GM21528 (cell line): Measurements from ENCODE around the gene CCSER2.
"Not testable (repeated sequence)": the region's sequence is repeated elsewhere in the genome, so short reads cannot be mapped to it uniquely, and the experiment has no call there.

Source experiments
- ATAC-seq: cut with Tn5 transposase; IDR thresholded peaks from one replicate; pipeline ENCODE4 v1.9.1; 2021; ENCODE audit warnings: mild to moderate bottlenecking, moderate library complexity; ENCODE audit not compliant: unreplicated experiment, low FRiP score

CCSER2 gene, protein sequence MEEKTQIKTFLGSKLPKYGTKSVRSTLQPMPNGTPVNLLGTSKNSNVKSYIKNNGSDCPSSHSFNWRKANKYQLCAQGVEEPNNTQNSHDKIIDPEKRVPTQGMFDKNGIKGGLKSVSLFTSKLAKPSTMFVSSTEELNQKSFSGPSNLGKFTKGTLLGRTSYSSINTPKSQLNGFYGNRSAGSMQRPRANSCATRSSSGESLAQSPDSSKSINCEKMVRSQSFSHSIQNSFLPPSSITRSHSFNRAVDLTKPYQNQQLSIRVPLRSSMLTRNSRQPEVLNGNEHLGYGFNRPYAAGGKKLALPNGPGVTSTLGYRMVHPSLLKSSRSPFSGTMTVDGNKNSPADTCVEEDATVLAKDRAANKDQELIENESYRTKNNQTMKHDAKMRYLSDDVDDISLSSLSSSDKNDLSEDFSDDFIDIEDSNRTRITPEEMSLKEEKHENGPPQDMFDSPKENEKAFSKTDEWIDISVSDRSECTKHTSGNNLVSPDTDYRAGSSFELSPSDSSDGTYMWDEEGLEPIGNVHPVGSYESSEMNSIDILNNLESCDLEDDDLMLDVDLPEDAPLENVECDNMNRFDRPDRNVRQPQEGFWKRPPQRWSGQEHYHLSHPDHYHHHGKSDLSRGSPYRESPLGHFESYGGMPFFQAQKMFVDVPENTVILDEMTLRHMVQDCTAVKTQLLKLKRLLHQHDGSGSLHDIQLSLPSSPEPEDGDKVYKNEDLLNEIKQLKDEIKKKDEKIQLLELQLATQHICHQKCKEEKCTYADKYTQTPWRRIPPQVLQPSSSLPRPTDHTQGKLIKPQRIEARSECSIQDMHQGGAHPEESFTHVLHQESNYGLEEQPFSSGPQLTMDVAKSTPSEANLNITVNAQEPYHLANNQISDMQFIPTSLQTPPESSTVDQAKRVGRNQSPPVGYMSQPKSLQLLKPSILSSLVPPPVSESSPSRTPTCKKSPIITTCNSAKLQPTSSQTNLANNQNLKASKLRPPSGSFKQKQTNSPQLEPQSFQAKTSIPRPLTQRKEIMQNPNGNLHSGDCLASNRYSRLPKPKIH

DNA sequence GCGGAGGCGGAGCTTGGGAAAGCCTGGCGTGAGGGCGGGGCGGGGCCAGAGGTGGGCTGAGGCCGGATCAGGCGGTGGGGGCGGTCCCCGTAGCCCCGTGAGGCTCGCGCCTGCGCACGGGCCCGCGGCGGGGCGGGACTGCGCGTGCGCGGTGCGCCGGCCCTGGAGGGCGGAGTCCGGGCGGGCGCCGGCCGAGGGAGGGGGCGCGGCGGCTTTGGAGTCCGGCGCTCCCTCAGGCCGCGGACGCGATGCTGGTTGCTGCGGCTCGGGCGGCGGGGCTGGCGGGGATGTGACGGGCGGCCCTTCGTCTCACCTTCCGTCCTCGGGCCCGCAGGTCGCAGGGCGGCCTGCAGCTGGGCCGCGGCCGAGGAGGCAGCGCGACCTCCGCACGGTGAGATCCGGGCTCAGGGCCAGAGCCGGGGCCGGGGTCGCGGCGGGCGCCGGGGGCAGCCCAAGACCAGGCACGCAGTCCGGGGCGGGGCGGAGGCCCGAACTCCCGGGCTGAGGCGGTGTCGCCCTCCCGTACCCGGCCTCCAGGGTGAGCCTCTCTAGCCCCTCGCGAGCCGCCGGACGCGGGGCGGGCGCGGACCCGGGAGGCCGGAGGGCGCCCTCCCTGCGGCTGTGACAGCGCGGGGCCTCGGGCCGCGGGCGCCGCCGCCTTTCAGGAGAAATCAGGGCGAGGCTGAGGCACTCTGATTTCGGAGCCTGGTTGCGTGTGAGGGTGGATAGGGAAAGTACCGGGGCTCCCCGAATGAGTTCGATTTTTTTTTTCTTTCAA lies at the start of gene CCSER2:
CCSER2 (plus strand) TSS at position 172 of the 778 bp plus-strand sequence. CDS start 42,464 bp downstream, outside the sequence.
- ATAC-seq: peak; percentile 78

GRCh38 chr10:84279876-84280475 lies 48.4 kb upstream of the CCSER2 start:
- not testable (repeated sequence) for ATAC-seq

DNA sequence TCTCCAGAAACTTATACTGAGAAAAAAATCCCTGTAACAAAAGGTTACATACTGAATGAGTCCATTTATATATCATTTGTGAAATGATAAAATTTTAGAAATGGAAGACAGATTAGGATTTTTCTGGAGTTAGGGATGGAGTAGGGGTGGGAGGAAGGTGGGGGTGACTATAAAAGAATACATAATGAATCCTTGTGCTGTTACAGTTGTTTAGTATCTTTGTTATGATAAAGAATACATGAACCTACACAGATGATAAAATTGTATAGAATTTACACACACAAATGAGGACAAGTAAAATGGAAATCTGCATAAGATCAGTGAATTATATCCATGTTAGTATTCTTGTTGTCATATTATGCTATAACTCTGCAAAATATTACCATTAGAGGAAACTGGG lies 41.7 kb upstream of the CCSER2 start:
- no peak for ATAC-seq

- ATAC-seq: no peak
Observed at GRCh38 chr10:84288151-84288550, 40.2 kb upstream of the CCSER2 start.

DNA sequence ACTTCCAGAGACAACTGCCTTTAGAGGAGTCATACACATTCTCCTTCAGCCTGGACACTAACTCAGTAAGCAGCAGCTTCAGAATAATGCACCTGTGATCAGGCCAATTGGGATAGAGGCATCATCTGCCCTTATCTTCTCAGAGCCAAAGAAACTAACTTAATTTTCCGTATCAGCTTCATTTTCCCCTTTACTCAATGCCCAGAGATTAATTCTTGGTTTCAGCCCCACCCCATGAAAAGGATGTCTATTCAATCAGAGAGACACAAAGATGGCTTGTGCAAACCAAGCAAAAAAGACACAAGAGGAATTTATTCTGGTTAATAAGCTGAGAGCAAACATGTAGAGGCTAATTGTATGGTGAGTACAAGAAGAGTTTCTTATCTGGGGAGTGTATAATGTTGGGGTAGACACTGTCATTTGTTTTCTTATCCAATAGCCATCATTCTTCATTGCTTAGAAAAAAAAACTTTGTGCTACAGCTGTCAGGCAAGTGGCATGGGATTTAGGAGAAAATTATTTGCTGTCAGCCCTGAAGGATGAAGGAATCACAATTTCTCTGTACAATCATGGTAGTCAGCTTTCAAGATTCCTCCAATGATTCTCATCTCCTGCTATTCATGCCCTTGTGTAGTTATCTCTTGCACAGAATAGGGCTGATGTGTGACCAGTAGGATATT lies 38.7 kb upstream of the CCSER2 start:
- no peak for ATAC-seq

DNA sequence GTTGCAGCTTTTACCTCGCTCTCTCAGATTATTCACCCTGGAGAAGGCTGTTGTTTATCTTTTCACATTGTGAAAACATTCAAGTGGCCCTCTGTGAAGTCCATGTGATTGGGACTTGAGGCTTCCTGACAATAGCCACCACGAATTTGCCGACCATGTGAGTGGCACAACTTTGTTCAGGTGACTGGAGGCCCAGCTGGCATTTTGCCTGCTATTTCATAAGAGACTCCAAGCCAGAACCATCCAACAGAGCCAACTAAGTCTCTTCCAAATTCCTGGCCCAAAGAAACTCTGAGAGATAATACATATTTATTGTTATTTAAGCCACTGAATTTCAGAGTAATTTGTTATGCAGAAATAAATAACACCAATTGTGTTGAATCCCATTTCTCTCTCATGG lies 38.2 kb upstream of the CCSER2 start:
- no peak for ATAC-seq

GRCh38 chr10:84291384-84291783 lies 37.0 kb upstream of the CCSER2 start:
- no peak for ATAC-seq

DNA sequence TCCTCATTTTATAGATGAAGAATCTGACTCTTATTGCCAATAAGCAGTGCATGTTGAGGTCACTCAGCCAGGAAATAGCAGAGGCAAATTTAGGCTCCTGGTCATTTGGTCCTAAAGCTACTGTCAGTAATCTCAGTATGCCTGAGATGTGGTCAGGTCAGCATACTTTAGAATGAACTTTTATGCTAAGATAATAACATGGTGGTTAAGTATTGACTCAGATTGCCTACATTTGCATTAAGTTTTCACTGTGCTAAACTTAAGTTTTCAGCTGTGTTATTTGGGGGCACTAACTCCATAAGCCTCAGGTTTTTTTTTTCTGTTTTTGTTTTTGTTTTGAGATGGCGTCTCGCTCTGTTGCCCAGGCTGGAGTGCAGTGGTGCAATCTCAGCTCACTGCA lies 35.9 kb upstream of the CCSER2 start:
- no peak for ATAC-seq

DNA sequence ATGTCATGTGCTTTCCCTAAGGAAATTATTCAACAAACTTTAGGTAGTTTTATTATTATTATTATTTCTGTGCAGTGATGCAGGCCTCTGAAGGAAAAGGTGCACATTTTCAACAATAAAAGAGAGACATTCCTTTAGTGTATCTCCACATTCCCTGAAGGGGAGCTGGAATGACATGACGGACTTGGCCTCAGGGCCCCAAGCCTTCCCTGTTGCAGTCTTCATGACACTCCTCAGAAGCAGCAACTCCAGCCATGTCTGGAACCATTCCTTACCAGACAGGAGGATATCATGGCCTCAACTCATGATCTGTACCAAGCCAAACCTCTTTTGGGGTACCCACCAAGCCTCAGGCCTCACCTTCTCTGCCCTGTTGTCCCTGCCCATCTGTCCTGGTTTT lies 35.2 kb upstream of the CCSER2 start:
- ATAC-seq: no peak

GRCh38 chr10:84293574-84294016 lies 34.8 kb upstream of the CCSER2 start:
- no peak for ATAC-seq

- no peak for ATAC-seq
Observed at GRCh38 chr10:84294766-84295447, 33.5 kb upstream of the CCSER2 start.

GRCh38 chr10:84296091-84296981 lies 32.1 kb upstream of the CCSER2 start:
- no peak for ATAC-seq

DNA sequence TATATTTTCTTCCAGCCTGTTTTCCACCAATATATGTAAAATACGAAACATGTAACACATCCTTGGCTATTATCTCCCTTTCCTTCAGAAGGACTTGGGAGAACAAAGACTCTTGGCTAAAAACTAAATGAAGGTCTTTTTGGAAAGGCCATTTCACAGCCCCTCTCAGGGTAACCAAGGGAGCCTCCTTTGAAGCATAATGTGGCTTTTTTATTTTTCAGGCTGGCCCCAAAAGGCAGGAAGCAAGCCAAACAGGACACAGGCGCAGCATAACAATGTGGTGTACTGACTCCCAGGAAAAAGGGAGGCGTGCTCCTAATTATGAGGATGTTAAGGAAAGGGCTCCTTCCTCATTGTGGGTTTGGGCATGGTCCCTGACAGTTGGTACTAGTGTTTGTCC lies 30.3 kb upstream of the CCSER2 start:
- no peak for ATAC-seq

DNA sequence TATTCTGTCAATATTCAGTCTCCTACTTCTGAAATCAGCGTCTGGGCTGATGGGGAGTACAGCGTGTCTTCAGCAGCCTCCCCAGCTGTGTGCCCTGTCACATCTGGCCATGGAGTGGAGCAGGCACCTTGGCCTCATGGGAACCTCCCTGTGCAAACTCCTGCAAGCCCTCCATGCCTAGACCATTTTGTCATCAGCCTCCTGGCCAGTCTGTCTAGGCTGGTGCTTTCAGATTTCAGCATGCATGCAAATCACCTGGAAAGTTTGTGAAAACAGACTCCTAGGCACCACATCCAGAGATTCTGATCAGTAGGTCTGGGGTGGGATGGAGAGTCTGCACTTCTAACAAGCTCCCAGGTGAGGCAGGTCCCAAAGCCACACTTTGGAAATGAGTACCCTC lies 26.2 kb upstream of the CCSER2 start:
- no peak for ATAC-seq

GRCh38 chr10:84306751-84307384 lies 21.5 kb upstream of the CCSER2 start:
- no peak for ATAC-seq

DNA sequence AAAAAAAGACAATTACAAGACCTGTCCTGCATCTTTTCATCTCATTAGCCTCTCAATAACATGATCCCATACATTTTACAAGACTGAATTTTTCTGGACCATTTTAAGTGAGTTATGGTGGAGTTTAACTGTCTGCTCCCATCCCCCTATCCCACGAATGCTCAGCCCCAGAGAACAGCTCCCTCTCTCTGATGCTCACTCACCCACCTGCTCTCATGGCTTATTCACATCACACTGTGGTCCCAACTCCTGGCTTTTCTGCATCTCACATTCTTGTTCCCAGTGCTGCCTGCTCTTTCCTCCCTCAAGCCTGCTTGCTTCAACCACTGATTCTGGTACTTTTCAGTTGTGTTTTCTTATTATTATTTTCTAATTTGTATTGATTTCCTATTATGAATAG lies 20.4 kb upstream of the CCSER2 start:
- no peak for ATAC-seq

DNA sequence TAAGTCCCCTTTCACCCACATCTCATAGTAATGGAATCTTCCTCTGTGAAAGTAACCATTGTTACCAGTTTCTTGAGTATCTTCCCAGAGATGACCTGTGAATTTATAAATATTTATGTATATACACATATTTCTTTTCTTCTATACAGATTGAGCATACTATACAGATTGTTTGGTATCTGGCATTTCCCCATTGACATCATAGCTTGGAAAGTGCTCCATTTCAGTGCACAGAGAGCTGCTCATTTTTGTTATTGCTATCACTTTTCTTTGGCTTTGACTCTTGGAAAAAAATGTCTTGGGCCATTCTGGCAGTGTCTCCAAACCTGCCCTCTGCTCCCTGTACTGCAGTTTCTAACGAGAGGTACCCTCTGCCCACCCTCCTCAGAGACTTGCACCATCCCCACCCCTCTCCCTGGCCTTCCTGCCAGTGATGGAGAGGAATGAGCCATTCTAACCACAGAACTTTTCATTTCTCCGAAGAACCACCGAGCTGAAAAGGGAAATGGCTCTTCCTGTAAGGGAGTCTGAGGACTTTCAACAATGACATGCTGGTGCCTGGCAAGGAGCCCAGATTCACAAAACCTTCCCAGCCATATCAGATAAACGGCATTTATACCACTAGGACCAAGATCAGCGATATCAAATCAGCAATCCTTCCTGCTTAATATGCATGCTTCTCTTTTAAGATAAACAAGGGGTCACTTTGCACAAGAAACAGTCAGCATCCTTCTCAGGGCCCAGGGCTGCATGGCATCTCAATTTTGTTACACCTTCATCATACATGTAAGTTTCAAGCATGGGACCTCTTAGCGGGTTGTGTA lies 19.7 kb upstream of the CCSER2 start:
- no peak for ATAC-seq
